B cell (primary cell): ENCODE data around the gene ITGB3.

Experiments used
- EZH2 ChIP-seq: IDR thresholded peaks from 2 replicates; pipeline ENCODE4 v1.6.1; 2012; ENCODE audit warnings: borderline replicate concordance, low read depth, mild to moderate bottlenecking, moderate library complexity, low read length; ENCODE audit not compliant: insufficient read depth, poor library complexity, severe bottlenecking
- TF ChIP-seq, protein P1 (sequence below): fragments of 200-600 bp; IDR thresholded peaks from one replicate; pipeline ENCODE4 v1.8.0; 2022; ENCODE audit warnings: antibody characterized with exemption, mild to moderate bottlenecking

GRCh38 chr17:47286198-47286914 lies 32.7 kb downstream of the ITGB3 start:
- no peak for TF ChIP-seq EZH2
- TF ChIP-seq, protein P1, sequence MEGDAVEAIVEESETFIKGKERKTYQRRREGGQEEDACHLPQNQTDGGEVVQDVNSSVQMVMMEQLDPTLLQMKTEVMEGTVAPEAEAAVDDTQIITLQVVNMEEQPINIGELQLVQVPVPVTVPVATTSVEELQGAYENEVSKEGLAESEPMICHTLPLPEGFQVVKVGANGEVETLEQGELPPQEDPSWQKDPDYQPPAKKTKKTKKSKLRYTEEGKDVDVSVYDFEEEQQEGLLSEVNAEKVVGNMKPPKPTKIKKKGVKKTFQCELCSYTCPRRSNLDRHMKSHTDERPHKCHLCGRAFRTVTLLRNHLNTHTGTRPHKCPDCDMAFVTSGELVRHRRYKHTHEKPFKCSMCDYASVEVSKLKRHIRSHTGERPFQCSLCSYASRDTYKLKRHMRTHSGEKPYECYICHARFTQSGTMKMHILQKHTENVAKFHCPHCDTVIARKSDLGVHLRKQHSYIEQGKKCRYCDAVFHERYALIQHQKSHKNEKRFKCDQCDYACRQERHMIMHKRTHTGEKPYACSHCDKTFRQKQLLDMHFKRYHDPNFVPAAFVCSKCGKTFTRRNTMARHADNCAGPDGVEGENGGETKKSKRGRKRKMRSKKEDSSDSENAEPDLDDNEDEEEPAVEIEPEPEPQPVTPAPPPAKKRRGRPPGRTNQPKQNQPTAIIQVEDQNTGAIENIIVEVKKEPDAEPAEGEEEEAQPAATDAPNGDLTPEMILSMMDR, result no peak
